ENCODE data around the gene CNPY1. TPM values are rescaled to one million over a fixed set of nuclear protein-coding genes. Genes with fewer than 3 reads are reported as not detected.

The CNPY1 gene
- polyA plus RNA-seq, 1 of the 3 experiments (the other 2 are of a cell fraction) = not detected

DNA sequence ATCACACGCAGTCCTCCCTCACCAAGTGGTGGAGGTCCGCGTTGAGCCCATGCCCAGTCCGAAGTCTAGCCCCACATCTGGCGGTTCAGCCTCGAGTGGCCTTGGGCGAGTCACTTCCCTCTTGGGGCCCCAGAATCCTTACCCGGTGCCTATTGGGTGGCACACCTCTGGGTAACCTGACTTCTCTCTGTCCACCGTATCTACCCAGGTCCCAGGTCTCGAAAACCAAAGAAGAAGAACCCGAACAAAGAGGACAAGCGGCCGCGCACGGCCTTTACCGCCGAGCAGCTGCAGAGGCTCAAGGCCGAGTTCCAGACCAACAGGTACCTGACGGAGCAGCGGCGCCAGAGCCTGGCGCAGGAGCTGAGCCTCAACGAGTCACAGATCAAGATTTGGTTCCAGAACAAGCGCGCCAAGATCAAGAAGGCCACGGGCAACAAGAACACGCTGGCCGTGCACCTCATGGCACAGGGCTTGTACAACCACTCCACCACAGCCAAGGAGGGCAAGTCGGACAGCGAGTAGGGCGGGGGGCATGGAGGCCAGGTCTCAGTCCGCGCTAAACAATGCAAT, 84.1 kb downstream of the CNPY1 start:
- Histone ChIP-seq H2AFZ (ENCODE audit: low read depth) (no peak overlapping the region), H3F3A (replicated peaks; ENCODE audit: insufficient read depth) (peaks cover 9% of the 10 kb centered on the region), H3K4me1 (ENCODE audit: control insufficient read depth in 1 of 2, insufficient read depth in 2 of 2, low read depth in 1 of 2, low read length in 1 of 2) (peaks cover 1 to 2% of the 10 kb centered on the region in 2 experiments; a peak in 2 of 4 replicates), H3K27me3 (ENCODE audit: insufficient read depth) (peaks cover 96% of the 10 kb centered on the region), H3K79me2 (ENCODE audit: insufficient read depth) (no peaks in the 10 kb centered on the region), H3K9me2 (no peaks in the 10 kb centered on the region), H4K20me1 (ENCODE audit: insufficient read depth) (peaks cover 6% of the 10 kb centered on the region), H3K9ac (no peak overlapping the region), H3K4me2 (no peak overlapping the region), H3K36me3 (replicated peaks in 1 of 2; ENCODE audit: control insufficient read depth in 1 of 2, insufficient read depth in 2 of 2, low read length in 1 of 2) (no peaks in the 10 kb centered on the region), H3K27ac (ENCODE audit: low read depth in 2 of 2, low read length in 1 of 2) (no peak overlapping the region), H3K4me3 (ENCODE audit: low read depth in 2 of 2, low read length in 1 of 2) (no peak overlapping the region), H3K9me3 (no peaks in the 10 kb centered on the region)
- DNase-seq = peak; percentile 30
- TF ChIP-seq, protein P1, sequence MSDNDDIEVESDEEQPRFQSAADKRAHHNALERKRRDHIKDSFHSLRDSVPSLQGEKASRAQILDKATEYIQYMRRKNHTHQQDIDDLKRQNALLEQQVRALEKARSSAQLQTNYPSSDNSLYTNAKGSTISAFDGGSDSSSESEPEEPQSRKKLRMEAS (IDR thresholded peaks at IDR 0.05; ENCODE audit: low read depth) = no peak
- TF ChIP-seq ELF1 (IDR thresholded peaks at IDR 0.05) (no peak), CHD2 (IDR thresholded peaks at IDR 0.05; ENCODE audit: low read length, partially characterized antibody) (no peak), YY1 (IDR thresholded peaks at IDR 0.05; ENCODE audit: low read depth) (no peak), RXRA (IDR thresholded peaks at IDR 0.05; ENCODE audit: borderline replicate concordance, low read depth) (no peak), FOSL2 (IDR thresholded peaks at IDR 0.05; ENCODE audit: borderline replicate concordance, low read depth) (no peak), RFX5 (IDR thresholded peaks at IDR 0.05; ENCODE audit: low read length) (no peak)
- TF ChIP-seq, protein P2, sequence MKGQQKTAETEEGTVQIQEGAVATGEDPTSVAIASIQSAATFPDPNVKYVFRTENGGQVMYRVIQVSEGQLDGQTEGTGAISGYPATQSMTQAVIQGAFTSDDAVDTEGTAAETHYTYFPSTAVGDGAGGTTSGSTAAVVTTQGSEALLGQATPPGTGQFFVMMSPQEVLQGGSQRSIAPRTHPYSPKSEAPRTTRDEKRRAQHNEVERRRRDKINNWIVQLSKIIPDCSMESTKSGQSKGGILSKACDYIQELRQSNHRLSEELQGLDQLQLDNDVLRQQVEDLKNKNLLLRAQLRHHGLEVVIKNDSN (IDR thresholded peaks at IDR 0.05; ENCODE audit: borderline replicate concordance, low read depth) = no peak
- TF ChIP-seq, protein P3, sequence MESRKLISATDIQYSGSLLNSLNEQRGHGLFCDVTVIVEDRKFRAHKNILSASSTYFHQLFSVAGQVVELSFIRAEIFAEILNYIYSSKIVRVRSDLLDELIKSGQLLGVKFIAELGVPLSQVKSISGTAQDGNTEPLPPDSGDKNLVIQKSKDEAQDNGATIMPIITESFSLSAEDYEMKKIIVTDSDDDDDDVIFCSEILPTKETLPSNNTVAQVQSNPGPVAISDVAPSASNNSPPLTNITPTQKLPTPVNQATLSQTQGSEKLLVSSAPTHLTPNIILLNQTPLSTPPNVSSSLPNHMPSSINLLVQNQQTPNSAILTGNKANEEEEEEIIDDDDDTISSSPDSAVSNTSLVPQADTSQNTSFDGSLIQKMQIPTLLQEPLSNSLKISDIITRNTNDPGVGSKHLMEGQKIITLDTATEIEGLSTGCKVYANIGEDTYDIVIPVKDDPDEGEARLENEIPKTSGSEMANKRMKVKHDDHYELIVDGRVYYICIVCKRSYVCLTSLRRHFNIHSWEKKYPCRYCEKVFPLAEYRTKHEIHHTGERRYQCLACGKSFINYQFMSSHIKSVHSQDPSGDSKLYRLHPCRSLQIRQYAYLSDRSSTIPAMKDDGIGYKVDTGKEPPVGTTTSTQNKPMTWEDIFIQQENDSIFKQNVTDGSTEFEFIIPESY (IDR thresholded peaks at IDR 0.05; ENCODE audit: borderline replicate concordance, low read depth) = no peak
- WGBS (ENCODE audit: low lambda C conversion rate) = 29% methylated on average over 33 of the region's 33 CpGs
- ChIA-PET CTCF (interaction anchor here (0.8 to 1.1 kb wide), 4 partner anchors 8 to 117 kb away, joined by 3 to 4 read pairs (median 3); no protein-coding TSS in a partner anchor), POLR2A (no interaction called here)

DNA sequence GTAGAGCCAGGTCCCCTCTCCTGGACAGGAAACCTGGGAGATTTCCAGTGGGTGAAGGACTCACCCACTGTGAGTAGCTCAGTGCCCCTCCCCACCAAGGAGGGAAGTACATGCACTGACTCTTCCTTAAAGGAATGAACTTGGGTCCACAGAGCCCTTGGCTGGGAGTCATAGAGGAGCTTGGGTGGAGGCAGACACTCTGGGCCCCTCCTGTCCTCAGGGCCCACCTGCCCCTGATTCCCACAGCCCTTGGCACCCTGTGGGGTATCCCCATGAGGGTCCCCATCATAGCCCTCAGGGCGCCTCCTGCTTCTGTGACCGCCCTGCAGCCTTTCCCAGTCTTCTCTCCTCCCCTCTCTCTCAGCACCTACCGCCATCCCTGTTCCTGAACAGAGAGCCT, 84.7 kb downstream of the CNPY1 start:
- Histone ChIP-seq H3K4me3 (ENCODE audit: low read depth in 2 of 2, low read length in 1 of 2) (no peak overlapping the region), H4K20me1 (ENCODE audit: insufficient read depth) (peaks cover 6% of the 10 kb centered on the region), H3K9ac (no peak overlapping the region), H3K9me2 (no peaks in the 10 kb centered on the region), H3K4me2 (no peak overlapping the region), H3F3A (replicated peaks; ENCODE audit: insufficient read depth) (peaks cover 9% of the 10 kb centered on the region), H3K27me3 (ENCODE audit: insufficient read depth) (peaks cover 96% of the 10 kb centered on the region), H2AFZ (ENCODE audit: low read depth) (no peak overlapping the region), H3K36me3 (replicated peaks in 1 of 2; ENCODE audit: control insufficient read depth in 1 of 2, insufficient read depth in 2 of 2, low read length in 1 of 2) (no peaks in the 10 kb centered on the region), H3K9me3 (no peaks in the 10 kb centered on the region), H3K4me1 (ENCODE audit: control insufficient read depth in 1 of 2, insufficient read depth in 2 of 2, low read depth in 1 of 2, low read length in 1 of 2) (peaks cover 7 to 8% of the 10 kb centered on the region in 2 experiments; a peak in 3 of 4 replicates), H3K79me2 (ENCODE audit: insufficient read depth) (no peaks in the 10 kb centered on the region), H3K27ac (ENCODE audit: low read depth in 2 of 2, low read length in 1 of 2) (no peak overlapping the region)
- no peak for TF ChIP-seq ELF1 (IDR thresholded peaks at IDR 0.05)
- TF ChIP-seq, protein P1 (IDR thresholded peaks at IDR 0.05; ENCODE audit: low read depth) = no peak
- peak; percentile 34 for DNase-seq
- WGBS (ENCODE audit: low lambda C conversion rate) = 39% methylated on average over 3 of the region's 3 CpGs
- ChIA-PET CTCF (interaction anchor here (1.1 kb wide), 1 partner anchor 9 kb away, joined by 3 read pairs; no protein-coding TSS in a partner anchor), POLR2A (no interaction called here)

Data from SK-N-SH (cell line).